ENCODE results near the gene TXNRD3.
"Not testable (repeated sequence)": the region's sequence is repeated elsewhere in the genome, so short reads cannot be mapped to it uniquely, and the experiment has no call there.

The TXNRD3 gene

DNA sequence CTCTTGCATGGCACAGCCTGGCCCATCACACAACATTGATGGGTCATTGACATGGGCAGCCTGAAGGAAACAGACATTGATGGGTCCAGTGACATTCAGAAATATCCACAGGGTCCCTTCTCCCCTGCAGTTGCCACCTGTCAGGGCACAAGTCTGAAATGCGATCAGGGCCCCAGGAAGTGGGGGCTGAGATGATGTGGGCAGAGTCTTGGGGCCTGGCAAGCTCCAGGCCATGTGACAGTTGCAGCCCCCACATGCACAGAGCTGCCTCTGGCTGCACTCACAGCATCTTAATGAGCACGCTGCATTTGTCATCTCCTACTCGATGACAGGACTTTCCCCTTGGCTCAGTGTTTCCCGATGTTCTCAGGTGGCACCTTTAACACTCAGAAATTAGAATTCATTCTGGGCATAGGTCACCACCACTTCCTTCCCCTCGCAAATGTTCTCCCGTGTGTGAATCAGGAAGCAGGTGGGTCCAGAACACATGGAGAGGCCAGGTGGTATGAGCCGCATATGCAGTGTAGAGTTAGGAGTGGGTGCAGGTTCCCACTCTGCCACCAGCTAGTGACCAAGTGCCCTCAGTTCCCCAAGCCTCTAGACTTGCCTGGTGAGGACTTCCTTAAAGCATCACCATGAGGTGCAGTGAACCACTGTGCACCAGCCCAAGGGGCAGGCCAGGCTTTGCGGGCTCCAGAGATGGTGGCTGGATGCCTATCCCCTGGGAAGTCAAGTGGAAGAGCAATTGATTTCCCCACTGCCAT is 1.6 kb upstream of the TXNRD3 start:
- DNase-seq: no peak
- intact Hi-C loops (cut with DNase I): no loop called here

DNA sequence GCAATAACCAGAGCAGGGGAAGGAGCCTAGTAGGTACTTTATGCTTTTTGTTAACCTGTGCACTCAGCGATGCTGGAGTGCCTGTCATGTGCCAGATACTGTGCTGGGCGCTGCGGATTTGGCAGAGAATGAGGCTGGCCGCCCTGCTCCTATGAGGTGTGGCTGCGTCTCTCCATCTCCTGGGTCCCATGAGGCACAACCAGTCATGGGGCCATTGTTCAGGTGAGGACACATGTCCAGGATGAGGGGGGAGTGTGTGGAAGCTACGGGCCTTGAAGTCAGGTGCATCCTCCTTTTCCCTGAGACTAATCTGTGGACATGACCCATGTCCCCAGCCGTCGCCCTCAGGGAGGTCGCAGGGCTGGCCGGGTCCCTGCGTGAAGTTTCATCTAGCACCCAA is 963 bp upstream of the TXNRD3 start:
- DNase-seq: peak in 1 of 10 donors; percentile 68
- intact Hi-C loops (cut with DNase I): no loop called here

DNA sequence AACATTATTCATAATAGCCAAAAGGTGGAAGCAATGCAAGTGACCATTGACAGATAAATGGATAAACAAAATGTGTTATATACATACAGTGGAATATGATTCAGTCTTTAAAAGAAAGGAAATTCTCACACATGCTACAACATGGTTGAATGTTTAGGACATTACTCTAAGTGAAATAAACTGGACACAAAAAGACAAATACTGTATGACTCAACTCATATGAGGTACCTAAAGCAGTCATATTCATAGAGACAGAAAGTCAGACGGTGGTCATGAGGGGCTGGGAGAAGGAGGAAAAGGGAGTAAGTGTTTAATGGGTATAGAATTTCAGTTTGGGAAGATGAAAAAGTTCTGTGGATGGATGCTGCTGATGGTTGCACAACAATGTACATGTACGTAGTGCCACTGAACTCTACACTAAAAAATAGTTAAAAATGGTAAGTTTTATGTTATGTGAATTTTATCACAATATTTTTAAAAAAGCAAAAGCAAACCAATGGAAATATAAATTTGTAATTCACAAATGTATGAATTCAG is 5.3 kb downstream of the TXNRD3 start:
- intact Hi-C loops (cut with DNase I): no loop called here
- no peak for DNase-seq

DNA sequence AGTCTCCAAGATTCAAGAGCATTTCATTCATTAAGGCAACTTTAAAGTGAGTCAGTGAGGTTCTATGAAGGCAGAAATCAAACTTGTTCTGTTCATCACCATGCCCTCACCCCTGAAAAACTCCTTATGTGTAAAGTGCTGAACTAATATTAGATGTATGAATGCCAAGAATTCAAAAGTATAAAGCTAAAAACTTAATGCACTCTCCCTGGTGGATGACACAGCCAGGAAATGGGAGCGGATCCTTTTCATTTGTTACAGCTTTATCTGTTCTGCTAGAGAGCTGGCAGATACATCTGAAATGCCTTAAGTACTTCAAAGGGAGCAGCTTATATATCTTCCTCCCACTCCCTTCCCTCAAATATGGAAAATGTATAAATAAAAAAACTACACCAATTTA is 8.2 kb downstream of the TXNRD3 start:
- no peak for DNase-seq
- intact Hi-C loops (cut with DNase I): no loop called here

DNA sequence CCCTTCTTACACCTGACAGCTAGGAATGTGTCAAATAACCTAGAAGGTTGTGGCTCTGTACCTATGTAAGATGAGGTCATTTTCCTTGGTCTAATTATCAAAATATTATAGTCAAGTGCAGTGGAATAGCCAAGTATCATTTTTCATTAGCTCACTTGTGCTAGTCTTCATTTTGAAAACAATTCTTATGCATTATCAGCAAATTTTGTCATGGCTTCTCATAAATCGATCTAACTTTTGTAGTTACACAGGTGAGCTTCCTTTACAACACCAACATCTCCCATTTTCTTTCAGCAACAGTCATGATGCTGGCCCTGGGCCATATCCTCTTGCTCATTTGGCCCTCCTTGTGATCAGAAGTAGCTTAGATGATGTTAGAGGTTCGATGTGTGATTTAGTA is 10.3 kb downstream of the TXNRD3 start:
- intact Hi-C loops (cut with DNase I): no loop called here
- DNase-seq: no peak

DNA sequence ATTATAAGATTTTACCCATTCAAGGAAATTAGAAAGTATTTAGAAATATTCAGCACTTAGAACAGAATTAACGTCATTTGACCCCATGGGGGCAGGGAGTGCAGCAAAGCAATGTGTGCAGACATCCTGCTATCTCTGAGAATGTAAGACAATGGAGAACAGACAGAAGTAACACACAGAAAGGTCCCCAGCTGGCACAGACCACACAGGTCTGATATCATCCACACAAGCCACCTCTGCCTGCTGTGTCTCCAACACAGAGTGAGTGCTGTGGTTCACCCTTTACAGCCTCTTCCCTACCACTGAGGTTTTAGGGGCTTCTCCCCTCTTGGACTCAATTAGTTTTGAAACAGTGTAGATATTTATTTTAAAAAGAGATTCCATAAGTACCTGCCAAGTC is 16.1 kb downstream of the TXNRD3 start:
- intact Hi-C loops (cut with DNase I): no loop called here
- DNase-seq: no peak

DNA sequence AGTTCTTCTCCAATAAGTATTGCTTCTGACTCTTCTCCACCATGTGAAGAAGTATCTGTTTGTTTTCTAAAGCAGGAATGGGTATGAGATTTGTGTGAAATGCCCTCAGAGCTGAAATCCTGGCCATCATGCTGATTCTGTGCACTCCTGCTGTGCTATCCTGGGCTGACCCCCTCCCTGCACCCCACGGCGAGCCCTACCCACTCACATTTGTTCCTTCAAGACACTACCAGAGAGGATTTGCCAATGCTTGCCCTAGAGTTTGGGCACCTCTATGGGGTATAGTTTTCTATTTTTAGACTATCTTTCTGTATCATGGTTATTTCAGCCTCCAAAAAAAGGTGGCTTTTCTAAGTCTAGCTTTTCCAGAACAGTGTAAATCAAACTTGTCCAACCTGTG is 18.5 kb downstream of the TXNRD3 start:
- no peak for DNase-seq
- intact Hi-C loops (cut with DNase I): no loop called here

DNA sequence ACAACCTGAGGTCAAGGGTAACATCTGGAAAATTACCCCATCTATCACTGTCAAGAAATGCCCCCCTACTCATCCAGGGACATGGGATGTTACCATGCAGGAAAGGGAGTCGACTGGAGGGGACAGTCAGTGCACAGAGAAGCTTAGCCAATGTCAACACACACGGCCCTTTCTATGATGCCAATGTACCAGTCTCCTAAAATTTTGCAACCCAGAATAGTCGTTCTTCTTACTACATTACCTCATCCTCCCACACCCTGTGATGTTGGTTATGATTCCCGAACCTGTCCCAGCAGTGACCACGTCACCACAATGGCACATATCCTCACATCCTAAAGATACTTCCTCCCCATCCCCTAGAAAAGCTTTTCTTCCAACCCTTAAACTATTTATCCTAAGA is 20.1 kb downstream of the TXNRD3 start:
- no peak for DNase-seq
- intact Hi-C loops (cut with DNase I): no loop called here

DNA sequence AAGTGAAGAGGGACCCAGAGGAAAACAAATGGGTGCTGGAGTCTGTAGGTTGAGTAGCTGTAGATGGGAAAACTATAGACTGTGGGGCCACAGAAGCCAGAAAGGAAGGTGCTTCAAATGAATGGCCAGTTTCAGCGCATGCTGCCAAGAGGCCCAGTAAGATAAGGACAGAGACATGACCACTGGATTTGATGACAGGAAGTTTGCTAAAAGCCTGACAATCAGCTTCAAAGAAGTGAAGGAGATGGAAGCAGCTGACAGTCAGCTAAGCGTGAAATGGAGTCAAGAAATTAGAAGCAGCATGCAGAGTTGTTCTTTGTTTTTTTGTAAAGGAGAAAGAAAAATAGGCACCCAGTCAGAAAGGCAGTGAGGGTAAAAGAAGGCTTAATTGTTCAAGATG is 24.9 kb downstream of the TXNRD3 start:
- intact Hi-C loops (cut with DNase I): no loop called here
- DNase-seq: no peak

DNA sequence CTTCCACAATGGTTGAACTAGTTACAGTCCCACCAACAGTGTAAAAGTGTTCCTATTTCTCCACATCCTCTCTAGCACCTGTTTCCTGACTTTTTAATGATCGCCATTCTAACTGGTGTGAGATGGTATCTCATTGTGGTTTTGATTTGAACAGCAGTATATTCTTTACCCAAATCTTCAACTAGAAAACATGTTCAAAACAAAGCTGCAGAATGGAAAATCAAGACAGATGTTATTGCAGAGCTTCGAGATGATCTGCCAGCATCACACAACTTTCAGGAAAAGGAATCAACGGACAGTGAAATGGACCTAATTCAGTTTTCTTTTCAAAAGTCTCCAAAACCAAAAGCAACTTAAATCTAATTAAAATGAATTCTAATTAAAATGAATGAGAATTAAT is 29.2 kb downstream of the TXNRD3 start:
- intact Hi-C loops (cut with DNase I); DNase-seq: not testable (repeated sequence)

DNA sequence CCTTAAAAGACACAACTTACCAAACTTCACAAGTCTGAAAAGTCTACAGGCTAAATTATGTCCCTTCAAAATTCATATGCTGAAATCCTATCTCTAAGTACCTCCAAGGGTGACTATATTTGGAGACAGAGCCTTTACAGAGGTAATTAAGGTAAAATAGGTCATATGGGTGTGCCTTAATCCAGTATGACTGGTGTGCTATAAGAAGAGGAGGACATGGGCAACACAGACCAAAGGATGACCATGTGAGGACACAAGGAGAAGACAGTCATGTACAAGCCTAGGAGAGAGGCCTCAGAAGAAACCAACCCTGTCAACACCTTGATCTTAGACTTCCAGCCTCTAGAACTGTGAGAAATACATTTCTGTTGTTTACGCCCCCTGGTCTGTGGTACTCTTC is 32.2 kb downstream of the TXNRD3 start:
- intact Hi-C loops (cut with DNase I): no loop called here
- no peak for DNase-seq

DNA sequence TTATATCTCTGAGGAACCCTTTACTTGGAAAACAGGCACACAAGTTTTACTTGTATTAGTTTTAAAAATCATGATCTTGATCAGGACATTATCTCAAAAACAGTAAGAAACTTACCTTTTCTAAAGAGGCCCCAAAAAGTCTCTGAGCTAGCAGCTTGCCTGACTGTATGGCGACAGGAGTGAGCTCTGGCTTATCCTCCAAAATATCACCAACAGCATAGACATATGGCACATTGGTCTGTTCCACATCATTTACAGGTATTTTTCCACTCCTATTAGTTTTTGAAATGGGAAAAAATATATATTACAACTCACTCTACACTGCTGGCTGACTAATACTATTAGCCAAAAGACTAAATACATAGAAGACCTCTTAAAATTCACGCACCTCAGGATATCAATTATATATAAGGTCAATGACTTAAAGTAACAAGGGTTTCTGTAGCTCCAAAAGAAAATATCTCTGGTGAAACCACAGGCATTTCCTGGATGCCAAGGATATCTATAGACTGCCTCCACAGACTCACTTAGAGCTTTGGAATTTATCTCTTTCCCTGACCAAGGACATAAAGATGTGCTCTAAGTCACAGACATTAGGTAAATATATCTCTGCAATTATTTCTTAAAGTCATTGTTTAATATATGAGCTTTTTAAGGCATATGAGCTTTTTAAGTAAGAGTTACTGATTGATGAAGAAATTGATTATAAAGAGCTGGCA is 33.1 kb downstream of the TXNRD3 start:
- no peak for DNase-seq
- intact Hi-C loops (cut with DNase I): no loop called here

DNA sequence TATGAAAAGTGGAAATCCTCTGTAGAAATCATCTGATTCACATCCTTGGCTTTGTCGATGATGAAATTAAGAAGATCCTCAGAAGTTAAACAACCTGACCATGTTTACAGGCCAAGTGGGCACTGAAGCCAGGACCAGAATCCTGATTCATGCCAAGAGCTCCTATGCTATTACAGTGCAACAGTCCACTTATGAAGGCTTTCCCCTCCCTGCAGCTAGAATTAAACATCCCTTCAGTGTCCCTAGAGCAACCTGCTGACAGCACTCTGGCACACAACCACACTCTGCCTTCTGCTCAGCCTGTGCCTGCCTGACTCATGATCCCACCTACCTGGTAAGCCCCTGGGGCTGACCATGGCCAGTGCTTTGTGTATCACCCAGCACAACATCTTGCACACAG is 33.8 kb downstream of the TXNRD3 start:
- no peak for DNase-seq
- intact Hi-C loops (cut with DNase I): no loop called here

DNA sequence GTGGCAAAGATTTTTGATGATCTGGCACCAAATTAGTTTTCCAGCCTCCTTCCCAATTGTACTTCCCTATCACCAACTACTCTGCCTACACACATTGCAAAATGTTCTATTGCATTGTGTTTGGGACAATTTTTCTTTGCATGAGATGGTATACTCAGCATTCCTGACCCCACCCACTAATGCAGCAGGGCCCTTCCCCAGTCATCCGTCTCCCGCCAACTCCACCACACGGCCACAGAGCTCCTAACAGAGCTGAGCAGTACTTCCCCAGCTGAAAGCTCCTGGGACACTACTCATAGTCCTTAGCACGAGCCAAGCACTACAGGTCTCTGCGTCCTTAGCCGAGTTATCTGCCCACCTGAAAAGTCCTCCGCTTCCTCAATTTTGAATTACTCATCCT is 34.2 kb downstream of the TXNRD3 start:
- DNase-seq: no peak
- intact Hi-C loops (cut with DNase I): no loop called here

DNA sequence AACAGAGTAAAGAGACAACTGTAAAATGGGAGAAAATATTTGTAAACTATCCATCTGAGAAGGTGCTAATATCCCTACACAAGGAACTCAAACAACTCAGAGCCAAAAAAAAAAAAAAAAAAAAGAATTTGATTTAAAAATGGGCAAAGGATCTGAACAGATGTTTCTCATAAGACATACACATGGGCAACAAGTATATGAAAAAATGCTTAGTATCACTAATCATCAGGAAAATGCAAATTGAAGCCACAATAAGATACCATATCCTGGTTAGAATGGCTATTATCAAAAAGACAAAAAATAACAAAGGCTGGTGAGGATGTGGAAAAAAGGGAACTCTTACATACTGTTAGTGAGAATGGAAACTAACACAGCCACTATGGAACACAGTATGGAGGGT is 36.2 kb downstream of the TXNRD3 start:
- intact Hi-C loops (cut with DNase I): no loop called here
- DNase-seq: no peak

DNA sequence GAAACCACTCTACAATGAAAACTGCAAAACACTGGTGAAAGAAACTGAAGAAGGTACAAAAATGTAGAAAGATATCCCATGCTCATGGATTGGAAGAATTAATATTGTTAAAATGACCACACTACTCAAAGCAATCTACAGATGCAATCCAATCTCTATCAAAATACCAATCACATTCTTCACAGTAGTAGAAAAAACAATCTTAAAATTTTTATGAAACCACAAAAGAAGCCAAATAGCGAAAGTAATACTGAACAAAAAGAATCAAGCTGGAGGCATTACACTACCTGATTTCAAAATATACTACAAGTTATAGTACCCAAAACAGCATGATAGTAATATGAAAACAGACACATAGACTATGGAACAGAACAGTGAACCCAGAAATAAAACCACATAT is 36.9 kb downstream of the TXNRD3 start:
- intact Hi-C loops (cut with DNase I): no loop called here
- DNase-seq: no peak

DNA sequence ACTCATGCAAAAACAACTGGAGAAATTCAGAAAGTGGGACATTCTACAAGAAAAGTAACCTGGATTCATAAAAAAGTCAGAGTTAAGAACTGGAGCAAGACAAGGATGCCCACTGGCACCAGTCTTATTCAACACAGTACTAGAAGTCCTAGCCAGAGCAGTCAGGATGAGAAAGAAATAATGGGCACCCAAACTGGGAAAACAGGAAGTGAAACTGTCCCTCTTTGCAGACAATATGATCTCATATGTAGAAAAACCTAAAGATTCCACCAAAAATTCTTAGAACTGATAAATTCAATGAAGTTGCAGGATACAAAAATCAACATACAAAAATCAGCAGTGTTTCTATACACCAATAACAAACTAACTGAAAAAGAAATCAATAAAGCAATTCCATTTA is 37.4 kb downstream of the TXNRD3 start:
- DNase-seq: no peak
- intact Hi-C loops (cut with DNase I): no loop called here

DNA sequence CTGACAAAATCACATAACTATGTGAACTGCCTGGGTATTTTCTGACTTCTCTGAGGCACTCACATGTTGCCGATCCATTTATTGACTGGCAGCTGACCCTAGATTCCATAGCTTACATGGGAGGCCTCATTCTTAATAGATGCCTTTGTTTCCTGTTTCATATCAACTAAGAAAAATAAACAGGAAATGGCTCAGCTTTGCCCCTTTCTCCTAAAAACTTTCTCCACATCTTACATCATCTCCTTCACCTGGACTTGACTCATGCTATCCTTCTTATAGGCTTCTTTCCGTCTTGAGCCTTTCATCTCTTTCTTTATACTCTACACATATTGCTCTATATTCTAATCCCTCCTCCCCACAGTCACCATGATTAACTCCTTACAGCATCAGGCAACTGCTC is 38.0 kb downstream of the TXNRD3 start:
- DNase-seq: no peak
- intact Hi-C loops (cut with DNase I): no loop called here

DNA sequence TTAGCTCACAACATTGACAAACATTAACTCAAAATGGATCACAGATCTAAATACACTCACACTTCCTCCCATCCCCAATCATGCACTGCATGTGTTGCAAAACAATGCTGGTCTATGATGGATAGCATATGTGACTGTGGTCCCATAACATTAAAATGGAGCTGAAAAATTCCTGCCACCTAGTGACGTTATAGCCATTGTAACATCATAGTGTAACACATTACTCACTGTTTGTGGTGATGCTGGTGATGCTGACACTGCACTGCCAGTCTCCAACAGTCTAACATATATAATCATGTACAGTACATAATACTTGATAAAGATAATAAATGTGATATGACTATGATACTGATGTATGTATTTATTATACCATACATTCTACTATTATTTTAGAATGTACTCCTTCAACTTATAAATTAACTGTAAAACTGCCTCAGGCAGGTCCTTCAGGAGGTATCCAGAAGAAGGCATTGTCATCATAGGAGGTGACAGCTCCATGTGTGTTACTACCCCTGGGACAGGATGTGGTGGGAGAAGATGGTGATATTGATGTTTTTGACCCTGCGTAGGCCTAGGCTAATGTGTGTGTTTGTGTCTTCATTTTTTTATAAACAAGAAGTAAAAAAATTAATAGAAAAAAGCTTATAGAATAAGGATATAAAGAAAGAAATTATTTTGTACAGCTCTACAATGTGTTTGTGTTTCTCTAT is 41.3 kb downstream of the TXNRD3 start:
- no peak for DNase-seq
- intact Hi-C loops (cut with DNase I): no loop called here

DNA sequence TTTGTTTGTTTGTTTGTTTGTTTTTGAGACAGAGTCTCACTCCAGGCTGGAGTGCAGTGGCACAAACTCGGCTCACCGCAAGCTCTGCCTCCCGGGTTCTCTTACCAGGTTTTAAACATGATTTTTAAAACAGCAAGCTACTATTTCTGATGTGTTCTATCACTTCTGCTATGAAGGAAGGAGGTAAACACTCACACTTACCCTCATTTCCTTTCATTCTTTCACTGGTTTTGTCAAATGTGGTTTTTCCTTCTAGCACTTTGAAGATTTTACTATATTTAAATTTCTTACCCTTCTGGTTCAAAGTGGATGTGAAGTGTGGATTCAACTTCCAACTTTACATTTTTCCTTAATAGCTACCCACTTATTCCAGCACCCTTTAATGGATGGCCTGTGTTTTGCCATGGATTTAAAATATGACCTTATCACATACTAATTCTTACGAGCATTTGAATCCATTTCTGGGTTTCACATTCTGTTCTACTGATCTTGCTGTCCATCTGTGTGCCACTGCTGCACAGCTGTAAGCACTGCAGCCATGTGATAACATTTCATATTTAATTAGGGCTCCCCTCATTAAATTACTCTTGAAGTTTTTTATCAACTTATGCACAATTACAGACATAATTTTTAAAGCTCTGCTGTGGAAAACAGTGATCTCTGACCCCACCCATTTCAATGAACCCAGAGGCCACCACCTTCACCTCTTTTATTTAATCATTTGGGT is 42.3 kb downstream of the TXNRD3 start:
- no peak for DNase-seq
- intact Hi-C loops (cut with DNase I): no loop called here

DNA sequence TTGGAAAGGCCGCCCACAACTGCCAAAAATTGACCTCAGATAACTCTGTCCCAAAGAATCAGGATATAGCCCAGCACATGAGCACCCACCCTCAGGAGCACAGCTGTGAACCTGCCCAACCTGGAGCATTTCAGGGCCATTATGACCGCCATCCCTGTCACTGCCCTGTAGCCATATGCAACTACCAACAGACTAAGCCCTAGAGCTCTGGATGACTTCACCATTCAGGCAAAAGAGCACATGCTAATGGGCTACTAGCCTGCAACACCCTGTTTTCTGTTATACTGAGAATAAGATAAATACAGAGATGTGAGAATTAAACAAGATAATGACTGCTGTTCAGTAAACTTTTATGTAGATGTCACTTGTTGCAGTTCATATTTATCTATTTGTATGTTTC is 45.0 kb downstream of the TXNRD3 start:
- intact Hi-C loops (cut with DNase I): loop anchor here (5.0 kb wide), 1 partner anchor 88 kb away; the partner anchor contains the start of gene CHST13
- DNase-seq: no peak

Data from posterior cingulate gyrus (tissue), 11 donors.